ENCODE data around the gene ZMIZ1.
"Not testable (repeated sequence)": the region's sequence is repeated elsewhere in the genome, so short reads cannot be mapped to it uniquely, and the experiment has no call there.

ZMIZ1 gene

DNA sequence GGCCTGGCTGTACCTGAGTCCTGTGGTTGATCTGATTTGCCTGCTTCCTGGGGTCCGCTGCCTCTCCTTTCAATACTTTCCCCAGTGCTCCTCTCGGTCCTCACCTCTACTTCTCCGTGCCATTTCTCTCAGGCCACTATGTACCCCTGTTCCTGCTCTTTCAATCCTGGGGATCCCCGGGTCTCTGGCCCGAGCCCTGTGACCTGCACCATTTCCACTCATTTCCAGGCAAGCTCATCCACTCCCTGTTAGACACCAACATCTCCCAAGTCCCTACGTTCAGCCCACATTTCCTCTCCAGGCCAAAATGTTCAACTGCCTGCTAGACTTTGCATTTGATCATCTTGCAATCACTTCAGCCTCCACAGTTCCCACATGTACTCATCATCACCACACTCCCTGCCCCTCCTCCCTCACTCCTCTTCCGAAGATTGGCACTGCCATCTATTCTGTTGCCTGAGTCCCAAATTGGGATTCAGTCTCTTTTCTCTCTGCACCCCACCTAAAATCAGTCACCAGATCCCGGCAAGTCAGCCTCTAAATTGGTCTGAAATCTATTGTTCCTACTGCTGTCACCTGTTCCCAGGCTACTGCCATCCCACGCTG lies 34.4 kb upstream of the ZMIZ1 start:
- DNase-seq: no peak

DNA sequence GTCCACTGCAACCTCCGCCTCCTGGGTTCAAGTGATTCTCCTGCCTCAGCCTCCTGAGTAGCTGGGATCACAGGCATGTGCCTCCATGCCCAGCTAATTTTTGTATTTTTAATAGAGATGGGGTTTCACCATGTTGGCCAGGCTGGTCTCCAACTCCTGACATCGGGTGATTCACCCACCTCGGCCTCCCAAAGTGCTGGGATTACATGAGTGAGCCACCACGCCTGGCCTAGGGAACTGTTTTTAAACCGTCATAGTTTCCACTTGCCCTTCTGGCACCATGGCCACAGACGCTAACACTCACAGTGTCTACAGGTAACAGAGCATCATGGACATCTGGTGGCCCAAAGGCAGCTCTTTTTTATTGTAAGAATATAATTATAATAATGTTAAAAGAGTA lies 32.4 kb upstream of the ZMIZ1 start:
- DNase-seq: not testable (repeated sequence)

DNA sequence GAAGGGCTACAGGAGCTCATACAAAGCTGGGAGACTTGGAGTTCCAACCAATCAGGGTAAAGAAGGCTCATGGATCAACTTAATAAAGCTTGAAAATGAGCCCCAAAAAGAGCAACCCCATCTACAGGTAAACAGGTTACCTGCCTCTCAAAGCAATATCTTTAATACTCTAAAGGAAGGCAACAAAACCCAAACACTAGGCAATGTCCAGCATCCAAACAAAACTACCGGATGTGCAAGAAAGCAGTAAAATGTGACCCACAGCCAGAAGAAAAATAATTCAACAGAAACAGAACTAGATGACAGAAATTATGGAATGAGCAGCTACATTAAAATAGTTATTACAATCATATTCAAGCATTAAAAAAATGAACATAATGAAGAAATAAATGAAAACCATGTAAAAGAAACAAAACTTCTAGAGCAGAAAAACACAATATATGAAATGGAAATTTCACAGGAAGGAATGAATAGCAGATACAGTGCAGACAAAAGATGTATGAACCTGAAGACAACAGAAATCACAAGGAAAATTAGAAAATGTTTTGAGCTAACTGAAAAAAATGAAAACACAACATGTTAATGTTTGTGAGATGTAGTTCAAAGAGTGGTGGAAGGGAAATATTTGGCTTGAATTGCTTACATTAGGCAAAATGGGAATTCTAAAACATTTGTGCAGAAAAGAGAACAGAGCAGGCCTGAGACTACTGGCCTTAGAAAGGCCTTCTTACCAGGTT lies 30.5 kb upstream of the ZMIZ1 start:
- no peak for DNase-seq

DNA sequence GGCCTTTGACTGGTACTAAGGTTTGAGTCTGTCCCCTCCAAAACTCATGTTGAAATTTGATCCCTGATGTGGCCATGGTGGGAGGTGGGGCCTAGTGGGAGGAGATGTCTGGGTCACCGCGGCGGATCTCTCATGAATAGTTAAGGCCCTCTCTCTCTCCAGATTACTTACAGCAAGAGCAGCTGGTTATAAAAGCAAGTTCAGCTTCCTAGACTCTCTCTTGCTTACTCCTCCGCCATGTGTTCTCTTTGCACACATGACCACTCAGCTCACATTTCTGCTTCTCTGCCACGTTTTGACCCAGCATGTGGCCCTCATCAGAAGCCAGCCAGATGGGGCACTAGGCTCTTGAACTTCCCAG lies 29.9 kb upstream of the ZMIZ1 start:
- no peak for DNase-seq

DNA sequence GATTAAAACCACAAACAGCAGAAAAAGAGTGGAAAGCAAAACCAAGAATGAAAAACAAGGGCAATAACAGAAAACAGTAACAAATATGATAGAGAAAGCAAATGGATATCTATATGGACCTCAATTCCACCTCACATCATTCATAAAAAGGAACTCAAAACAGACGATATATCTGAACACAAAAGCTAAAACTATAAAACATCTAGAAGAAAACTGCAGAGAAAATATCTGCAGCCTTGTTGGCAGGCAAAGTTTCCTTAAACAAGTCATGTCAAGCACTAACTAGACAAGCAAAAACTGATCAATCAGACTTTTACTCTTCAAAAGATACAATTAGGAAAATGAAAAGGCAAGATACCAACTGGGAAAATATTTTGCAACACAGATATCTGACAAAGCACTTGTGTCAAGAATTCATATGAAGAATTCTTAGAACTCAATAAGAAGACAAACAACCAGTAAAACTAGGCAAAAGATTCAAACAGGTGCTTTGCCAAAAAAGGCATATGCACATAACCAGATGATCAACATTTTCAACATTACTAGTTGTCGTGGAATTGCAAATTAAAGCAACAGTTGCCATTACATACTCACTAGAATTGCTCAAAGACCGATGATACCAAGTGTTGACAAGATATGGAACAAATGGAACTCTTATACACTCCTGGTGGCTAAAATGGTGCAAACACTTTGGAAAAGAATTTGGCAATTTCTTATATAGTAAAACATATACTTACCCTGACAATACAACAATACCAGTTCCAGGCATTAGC lies 25.9 kb upstream of the ZMIZ1 start:
- DNase-seq: no peak

DNA sequence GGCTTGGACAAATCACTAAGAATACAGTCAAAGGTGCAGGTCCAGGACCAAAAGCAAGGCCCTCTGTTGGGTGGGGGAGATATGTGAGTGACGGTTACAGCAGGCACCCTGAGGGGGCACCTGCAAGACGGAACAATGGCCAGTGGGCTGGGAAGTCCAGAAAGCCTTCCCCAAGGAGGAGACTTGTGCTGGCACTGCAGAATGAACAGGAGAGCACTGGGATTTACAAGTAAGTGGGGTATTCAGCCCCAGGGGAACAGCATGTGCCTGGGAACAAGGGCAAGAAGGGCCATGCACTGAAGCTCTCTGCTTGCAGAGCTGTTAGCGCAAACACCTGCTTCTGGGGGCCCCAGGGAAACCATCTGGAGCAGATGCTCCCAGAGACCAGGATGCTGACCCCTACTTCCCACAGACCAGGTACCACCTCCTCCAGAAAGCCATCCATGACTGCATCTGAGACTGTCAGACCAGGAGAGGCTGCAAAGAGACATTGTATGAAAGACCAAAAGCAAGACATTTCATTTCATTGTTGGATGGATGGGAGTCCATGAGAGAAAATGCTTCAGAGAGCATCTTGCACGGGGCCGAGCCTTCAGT lies 24.6 kb upstream of the ZMIZ1 start:
- DNase-seq: no peak

DNA sequence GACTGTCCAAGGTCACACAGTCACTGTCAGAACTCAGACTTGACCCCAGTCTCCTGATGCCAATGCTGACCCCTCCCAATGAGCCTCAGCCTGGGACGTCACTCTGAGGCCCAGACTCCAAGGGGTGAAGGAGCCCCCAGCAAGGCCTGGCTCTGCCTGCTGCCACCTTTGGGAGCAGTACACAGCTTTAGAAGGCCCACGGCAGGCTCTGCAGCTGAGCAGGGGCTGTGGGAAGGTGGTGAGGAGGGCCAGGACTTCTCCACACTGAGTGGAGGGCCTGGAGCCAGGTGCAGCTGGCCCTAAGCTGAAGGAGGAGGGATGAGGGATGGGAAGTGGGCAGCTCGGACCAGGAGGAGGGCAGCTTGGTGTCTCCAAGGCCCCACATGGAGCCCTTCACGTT lies 23.9 kb upstream of the ZMIZ1 start:
- DNase-seq: no peak

DNA sequence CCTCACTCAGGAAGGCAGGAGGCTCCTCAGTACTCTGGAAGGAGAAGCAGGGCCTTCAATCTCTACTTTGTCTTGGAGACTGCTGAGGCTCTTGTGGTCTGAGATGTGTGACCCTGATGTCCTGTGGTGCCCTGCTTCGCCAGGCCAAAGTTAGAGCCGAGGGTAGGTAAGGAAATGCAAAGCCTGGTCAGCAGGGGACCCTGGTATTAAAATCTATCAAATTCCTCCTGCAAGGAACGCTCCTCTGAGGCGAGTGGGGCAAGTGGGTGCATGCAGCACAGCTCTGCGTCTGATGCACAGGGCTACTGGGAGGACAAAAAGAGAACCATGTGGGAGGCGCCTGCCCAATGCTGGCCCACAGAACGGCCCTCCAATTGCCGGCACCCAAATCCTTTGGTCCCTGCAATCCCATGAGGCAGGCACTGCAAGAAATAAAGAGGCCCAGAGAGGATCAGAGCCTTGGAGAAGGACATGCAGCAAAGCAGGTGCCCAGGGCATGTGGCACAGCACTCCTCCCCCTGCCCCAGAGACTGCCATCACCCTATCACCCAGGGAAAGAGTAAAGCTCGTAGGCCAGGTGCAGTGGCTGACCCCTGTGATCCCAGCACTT lies 23.1 kb upstream of the ZMIZ1 start:
- no peak for DNase-seq

DNA sequence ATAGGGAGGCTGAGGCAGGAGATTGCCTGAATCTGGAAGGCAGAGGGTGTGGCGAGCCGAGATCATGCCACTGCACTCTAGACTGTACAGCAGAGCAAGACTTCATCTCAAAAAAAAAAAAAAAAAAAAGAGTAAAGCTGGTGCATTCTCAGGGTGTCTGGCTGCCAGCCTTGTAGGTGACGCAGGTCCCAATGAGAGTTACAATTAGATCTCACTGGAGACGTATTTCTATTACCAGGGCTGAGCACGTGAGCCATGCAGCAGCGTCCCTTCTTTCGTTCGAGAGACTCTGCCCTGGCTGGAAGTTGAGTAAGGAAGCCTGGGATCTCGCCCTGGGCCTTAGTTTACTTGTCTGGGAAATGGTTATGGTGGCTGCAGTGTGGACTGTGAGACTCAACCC lies 22.4 kb upstream of the ZMIZ1 start:
- DNase-seq: no peak

DNA sequence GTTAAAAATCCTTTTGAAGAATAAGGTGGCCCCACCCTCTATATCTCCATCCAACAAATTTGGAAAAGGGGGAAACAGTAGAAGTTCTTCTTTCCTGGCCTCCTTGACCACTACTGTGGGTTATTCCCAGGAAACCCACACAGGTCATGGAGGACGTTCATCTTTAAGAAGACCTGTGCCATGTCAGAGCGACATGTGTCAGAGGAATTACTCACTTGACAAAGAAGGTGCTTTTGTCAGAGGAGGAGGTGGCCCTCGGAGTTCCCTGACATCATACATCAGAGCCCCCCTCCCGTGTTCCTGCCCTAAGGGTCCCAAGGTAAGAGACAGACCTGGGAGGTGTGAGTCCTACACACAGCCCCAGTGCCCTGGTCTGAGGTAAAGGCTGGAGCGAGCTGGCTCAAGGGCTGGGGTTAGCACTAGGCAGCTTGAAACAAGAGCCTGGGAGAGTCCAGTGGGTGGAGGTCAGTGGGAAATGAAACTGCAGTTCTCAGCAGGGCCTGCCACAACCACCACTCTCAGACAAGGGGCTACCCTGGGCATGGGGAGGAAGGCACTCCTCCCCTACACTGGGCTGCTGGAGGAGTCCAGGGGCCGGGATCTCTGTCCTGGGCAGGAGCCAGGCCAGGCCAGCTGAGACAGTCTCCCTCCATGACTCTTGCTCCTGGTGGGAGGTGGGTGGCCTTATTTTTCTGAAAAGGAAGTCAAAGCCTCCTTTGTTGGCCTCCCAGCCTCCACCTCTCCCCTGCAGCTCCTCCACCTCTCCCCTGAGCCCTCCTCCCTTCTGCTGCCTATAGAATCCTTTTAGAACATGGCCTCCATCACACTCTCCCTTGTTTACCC lies 21.8 kb upstream of the ZMIZ1 start:
- DNase-seq: no peak

DNA sequence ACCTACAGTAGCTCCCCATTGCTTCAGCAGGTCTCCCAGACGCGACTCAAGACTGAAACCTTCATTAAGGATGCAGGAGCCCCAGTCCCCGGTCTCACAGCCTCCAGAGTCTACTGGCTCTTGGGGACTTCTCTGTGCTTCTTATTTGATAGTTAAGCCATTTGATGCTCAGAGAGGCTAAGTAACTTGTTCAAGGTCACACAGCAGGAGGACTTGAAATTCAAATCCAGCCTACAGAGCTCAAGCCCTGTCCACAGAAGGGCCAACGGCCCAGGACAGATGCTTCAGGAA lies 21.2 kb upstream of the ZMIZ1 start:
- DNase-seq: no peak

DNA sequence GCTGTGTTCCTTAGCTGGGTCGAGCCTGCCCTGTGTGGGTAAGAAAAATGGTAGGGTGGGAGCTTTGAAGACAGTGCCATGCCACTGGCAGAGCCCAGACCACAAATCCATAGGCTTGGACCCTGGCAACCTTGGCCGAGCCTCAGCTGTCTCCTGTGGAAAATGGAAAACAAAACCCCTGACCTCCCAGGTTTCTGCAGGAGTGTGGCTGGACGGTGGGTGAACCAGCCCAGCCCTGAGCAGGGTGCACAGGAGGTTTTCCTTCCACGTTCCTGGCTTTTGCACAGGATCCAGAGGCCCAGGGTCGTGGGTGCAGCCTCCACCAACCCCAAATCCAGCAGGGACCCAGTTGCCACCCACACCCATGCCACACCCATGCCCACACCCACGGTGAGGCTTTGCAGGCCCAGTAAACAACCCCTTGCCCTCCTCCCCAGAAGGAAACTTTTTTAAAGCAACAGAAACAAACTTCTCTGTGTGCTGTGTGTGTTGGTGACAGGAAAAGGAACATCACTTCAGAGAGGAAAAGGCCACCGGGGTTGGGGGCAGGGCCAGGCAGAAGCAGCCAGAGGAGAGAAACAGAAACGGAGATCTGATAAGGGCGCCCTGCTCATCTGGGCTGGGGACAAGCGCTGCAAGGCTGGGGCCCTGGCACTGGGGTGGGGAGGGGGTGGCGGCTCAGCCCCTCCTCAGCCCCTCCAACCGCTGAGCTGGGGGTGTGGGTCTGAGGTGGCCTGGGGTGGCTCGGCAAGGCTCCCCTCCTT lies 20.7 kb upstream of the ZMIZ1 start:
- DNase-seq: no peak

DNA sequence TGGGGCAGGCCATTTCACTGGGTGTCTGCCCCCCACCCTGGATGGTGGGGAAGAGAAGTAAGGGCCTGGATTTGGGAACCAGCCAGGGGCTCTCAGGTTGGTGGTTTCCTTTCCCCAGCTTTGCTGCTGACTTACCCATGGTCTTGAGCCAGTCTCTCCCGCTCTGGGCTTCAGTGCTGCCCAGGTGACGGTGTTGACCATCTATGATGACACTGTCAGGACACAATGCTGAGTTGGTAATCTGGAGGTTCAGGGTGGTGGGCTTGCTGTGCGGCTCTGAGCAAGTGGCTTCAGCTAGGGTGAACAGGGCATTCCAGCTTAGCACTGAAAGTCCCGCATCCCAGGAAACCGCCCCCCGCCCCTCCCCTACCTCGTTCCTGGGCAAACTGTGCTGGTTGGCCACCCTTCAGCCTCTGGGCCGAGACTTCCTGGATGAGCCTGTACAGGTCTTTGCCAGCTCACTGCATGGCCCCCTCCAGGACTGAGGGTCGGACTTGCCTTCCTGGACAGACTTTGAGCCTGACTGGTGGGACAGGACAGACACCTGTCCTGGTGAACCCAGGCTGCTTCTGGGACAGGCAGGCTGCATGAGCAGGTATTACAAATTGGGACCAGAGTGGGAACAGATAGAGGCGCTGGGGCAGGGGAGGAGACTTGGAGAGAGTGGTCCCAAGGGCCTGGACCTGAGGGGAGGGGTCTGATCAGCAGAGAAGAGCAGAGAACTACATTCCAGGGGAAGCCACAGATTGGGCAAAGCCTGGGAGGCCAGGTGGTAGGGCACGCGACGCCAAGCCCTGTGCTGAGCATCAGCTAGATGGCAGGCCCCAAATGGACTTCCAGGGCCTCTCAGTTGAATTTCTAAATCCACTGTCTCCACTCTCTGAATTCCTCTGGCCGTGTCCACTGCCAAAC lies 19.9 kb upstream of the ZMIZ1 start:
- no peak for DNase-seq

DNA sequence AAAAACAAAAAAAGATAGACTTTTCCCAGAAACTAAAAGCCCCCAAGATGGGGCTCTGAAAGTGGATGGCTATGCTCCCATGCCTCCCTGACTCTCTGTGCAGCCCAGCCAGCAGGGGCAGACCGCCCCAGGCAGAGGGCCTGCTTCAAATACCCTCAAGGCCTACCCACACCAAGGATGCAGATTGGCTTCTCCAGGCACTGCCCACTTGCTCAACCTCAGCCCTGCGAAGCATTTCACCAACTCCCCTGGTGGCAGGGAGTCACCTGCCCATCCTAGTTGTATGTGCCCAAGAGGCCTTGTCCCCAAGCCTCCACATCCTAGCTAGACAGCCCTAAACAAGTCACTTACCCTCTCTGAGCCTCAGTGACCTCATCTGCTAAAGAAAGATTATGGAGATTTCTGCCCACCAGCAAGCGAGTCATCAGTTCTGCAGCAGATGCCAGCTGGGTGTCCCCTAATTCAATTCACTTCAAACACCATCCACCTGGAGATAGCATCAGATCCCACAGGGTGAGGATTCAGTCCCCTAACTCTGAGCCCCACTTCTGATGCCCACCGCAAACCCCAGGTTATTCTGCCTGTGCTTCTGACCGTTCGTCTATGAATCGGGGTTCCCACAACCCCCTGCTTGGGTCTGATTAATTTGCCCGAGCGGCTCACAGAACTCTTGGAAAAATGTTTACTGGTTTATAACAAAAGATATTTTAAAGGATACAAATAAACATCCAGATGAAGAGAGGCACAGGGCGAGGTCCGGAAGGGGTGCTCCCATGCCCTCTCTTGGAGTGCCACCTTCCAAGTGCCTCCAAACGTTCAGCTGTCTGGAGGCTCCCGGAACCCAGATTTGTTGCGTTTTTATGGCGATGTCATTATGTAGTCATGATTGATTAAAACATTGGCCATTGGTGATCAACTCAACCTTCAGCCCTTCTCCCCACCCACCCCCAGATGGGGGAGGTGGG lies 18.6 kb upstream of the ZMIZ1 start:
- no peak for DNase-seq

DNA sequence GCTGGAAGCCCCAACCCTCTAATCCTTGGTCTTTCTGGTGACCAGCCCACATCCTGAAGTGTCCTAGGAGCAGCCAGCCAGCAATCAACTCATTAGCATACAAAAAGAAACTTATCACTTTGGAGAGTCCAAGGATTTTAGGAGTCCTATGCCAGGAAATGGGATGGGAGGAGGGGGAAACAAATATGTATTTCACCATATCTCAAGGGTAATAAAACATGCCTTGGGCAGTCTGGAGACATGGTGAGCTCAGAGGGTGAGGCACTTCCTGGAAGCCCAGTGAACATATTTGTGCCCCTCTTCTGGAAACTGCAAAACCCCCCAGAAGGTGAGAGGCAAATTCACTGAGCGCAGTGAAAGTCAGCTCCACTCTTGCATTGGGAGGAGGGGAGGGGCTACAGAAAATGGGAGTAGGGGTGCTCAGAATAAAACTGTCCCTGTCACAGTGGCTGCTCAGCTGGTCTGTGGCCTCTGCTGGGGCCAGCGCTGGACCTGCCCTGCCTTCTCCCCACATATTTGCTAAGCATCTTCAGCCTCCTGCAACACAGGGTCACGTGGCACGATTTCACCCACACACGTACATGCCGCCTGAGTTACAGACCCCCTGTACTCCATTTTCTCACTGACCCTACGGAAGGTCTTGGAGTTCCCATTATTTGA lies 17.7 kb upstream of the ZMIZ1 start:
- no peak for DNase-seq

DNA sequence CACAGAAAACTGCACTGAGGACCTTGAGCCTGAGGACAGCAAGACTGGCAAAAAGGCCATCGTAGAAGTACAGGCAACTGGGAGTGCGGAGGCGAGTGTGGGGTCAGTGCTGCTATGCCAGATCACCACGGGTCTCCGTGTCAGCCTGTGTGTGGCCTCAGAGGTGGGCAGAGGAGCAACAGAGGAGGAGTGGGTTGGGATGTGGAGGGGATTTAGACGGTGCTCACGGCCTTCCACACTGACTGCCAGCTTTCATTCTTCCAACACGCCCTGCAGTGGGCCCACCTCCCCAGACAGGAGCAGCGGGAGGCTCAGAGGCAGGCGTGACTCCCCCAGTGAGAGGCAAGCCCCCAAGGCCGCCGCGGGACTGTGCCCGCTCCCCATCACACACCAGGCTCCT lies 17.0 kb upstream of the ZMIZ1 start:
- no peak for DNase-seq

DNA sequence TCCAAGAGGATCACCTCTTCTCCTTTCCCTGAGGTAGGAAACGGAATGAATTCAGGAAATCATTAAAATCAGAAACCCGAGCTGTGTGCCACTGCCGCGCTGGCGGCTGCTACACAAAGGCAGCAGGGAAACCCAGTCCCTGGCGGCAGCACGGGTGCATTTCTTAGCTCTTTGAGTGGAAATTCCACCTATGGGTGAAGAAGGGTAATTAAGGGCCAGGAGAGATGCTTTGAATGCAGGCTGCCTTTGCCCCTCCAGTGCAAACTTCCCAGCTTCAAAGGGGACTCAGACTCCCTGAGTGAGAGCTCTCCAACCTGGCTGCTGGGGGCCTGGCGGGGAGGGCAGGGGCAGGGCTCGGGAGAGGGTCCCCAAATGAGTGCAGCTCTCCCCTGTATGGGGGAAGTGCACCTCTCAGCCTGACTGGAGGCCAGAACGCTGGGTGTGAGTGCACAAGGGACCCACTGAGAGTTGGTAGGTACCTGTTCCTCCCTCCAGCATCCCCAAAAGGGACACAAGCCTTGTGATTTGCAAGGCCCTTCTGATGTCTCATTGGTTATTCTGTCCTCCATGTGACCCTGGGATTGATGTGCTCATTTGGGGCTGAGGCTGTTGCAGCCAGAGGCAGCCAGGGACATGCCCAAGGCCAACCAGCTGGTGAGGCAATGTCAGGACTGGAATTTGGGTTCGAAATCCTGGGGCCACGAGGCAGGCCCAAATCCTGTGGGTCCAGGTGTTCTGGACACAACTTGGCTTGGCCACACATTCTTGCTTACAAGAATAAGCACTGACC lies 16.3 kb upstream of the ZMIZ1 start:
- DNase-seq: no peak

DNA sequence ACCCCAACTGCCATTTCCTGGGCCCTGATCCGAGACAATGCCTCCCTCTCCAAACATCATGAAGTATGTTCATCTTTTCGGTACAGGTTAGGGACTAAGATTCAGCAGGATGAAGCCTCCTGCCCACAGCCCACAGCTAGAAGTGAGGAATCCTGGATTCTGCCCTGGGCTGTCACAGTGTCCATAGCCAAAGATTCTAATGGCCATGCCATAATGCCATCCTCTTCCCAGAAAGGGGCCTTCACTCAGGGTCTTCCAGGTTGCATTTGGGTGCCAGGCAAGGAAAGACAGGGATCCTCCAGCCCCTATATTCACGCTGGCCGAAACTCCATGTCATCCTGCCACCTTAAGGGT lies 15.7 kb upstream of the ZMIZ1 start:
- DNase-seq: no peak

Measured in NK-92 treated with Interleukin-12 subunit alpha and Interleukin-12 subunit beta, amount 100 ng/mL, for 24 hours (cell line).